ENCODE measurements around the gene TRIM47.
A peak's percentile ranks its signal among the peaks of the same experiment; 100 is the strongest.
"Not testable (repeated sequence)": the region's sequence is repeated elsewhere in the genome, so short reads cannot be mapped to it uniquely, and the experiment has no call there.

Gene TRIM47

DNA sequence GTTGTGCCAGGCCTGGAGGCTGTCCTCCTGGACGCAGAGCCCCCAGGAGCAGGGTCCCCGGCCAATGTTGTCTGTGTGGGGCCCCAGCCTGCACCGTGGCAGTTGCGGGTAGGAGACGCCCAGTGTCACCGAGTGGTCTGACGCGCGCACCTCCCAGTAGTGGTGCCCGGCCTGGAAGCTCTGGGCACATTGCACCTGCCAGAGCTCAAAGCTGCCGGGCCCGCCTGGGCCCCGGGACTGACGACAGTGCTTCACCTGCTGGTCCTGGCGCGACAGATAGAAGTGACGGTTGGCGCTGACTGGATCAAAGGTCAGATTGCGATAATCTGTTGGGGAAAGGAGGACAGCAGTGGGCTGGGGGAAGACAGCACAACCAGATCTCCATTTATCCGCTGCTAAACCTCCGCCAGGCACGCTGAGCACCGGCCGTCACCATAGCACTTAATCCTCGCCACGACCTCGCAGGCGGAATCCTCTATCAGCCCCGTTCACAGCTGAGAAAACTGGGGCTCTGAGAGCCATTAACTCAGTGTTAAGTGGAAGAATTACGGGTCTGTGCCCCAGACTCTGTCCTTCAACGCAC is 12.7 kb upstream of the TRIM47 start:
- peaks cover 27% of the 10 kb centered on the region for H3K4me1 Mint-ChIP-seq (ENCODE audit: low read depth)
- intact Hi-C loops (cut with micrococcal nuclease), result no loop called here
- peaks cover under 1% of the 10 kb centered on the region for H3K27me3 Mint-ChIP-seq
- H3K9me3 Mint-ChIP-seq, result no peaks in the 10 kb centered on the region
- no peak overlapping the region for H3K4me3 Mint-ChIP-seq
- H3K27ac Mint-ChIP-seq, result no peak overlapping the region
- H3K36me3 Mint-ChIP-seq (ENCODE audit: low read depth), result peaks cover 96% of the 10 kb centered on the region

DNA sequence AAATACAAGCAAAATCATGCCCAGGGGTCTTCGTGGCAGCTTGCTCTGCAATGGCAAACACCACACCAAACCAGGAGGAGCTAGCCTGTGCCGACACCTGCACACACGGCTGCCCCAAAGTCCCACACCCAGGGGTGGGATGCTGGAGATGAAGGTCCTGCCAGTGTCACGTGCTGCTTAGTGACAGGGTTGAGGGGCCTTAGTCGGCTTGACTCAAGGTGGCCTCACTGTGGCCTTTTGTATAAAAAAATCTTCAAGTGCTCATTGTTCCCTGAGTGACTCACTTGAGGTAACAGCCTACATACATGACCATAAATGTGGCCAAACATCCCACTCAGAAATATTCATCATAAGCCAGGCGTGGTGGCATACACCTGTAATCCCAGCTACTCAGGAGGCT is 11.1 kb upstream of the TRIM47 start:
- peaks cover 25% of the 10 kb centered on the region for H3K4me1 Mint-ChIP-seq (ENCODE audit: low read depth)
- H3K36me3 Mint-ChIP-seq (ENCODE audit: low read depth), result peaks cover 79% of the 10 kb centered on the region
- no peak overlapping the region for H3K27ac Mint-ChIP-seq
- no peak overlapping the region for H3K4me3 Mint-ChIP-seq
- intact Hi-C loops (cut with micrococcal nuclease), result no loop called here
- H3K9me3 Mint-ChIP-seq, result no peaks in the 10 kb centered on the region
- peaks cover 5% of the 10 kb centered on the region for H3K27me3 Mint-ChIP-seq

DNA sequence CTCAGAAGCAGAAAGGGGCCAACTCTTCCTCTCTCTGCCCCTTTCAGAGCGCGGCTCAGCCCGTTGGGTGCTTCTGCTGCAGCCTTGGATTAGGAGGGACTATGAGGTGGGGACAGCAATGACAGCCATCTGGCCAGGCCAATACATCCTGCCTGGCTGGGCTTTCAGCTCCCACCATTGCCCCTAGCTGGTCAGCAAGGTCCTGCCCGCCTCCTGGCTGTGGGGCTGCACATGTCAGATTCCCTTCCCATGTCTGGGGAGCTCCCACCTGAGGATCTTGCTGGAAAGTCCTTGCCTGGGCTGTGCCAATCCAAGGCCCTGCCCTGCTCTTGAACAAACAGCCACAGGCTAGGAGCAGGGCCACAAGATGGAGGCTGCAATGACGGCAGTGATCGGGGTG is 10.1 kb upstream of the TRIM47 start:
- H3K4me1 Mint-ChIP-seq (ENCODE audit: low read depth), result peaks cover 18% of the 10 kb centered on the region
- no peak overlapping the region for H3K27ac Mint-ChIP-seq
- H3K27me3 Mint-ChIP-seq, result peaks cover 5% of the 10 kb centered on the region
- H3K4me3 Mint-ChIP-seq, result no peak overlapping the region
- intact Hi-C loops (cut with micrococcal nuclease), result no loop called here
- H3K36me3 Mint-ChIP-seq (ENCODE audit: low read depth), result peaks cover 70% of the 10 kb centered on the region
- no peaks in the 10 kb centered on the region for H3K9me3 Mint-ChIP-seq

DNA sequence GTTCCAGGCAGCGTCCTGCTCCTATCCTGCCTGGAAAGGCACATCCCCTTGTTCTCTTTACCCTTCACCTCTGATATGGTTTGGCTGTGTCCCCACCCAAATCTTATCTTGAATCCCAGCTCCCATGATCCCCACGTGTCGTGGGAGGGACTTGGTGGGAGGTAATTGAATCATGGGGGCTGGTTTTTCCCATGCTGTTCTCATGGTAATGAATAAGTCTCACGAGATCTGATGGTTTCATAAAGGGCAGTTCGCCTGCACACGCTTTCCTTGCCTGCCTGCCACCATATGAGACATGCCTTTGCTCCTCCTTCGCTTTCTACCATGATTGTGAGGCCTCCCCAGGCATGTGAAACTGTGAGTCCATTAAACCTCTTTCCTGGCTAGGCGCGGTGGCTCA is 7.5 kb upstream of the TRIM47 start:
- H3K9me3 Mint-ChIP-seq; H3K4me3 Mint-ChIP-seq; intact Hi-C loops (cut with micrococcal nuclease): not testable (repeated sequence)
- Mint-ChIP-seq H3K27me3 (peaks cover 25% of the 10 kb centered on the region), H3K27ac (peak overlapping the region; percentile 35), H3K4me1 (ENCODE audit: low read depth) (peaks cover 33% of the 10 kb centered on the region), H3K36me3 (ENCODE audit: low read depth) (peaks cover 44% of the 10 kb centered on the region)

DNA sequence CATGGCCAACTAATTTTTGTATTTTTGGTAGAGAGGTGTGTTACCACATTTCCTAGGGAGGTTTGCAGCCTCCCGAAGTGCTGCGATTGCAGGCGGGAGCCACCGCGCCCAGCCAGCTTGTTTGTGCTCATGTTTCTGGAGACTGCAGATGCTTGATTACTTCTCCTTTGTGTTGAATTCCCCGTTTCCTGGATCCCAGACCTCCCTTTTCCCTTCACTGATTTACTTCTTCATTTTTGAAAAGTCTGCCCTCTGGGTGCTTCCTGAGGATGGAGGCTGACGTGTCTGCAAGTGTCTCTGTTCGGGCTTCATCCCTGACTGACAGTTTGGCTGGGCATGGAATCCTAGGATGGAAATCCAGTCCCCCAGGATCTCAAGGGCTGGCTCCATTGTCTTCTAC is 7.0 kb upstream of the TRIM47 start:
- Mint-ChIP-seq H3K4me3 (no peak overlapping the region), H3K9me3 (no peaks in the 10 kb centered on the region), H3K4me1 (ENCODE audit: low read depth) (peaks cover 33% of the 10 kb centered on the region), H3K27me3 (peaks cover 29% of the 10 kb centered on the region), H3K36me3 (ENCODE audit: low read depth) (peaks cover 39% of the 10 kb centered on the region), H3K27ac (peak overlapping the region; percentile 35)
- intact Hi-C loops (cut with micrococcal nuclease), result no loop called here

DNA sequence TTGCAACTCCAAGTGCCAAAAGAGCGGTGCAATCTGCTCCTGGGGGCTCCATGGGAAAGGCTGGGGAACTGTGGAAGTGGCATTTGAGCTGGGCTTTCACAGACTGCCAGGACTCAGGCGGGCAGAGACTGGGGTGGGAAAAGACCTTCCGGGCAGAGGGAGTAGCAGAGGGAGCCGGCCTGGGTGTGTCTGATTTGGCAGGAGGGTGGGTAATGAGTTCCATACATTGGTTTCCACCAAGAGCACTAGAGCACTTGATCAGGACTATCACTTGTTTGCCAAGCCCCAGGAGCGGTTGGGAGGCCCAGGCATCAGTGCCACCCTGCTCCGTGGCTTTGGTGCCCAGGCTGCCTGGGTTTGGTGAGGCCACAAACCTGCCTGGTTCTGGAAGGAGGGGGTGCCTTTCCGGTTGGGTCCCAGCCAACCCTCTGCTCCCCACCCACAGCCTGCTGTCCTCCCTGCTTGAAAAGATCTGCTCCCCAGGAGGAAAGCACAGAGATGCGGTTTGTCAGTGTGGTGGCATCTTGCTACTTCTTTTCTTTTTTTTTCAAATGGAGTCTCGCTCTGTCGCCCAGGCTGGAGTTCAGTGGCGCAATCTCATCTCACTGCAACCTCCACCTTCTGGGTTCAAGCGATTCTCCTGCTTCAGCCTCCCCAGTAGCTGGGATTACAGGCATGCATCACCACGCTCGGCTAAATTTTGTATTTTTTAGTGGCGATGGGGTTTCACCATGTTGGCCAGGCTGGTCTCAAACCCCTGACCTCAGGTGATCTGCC is 3.5 kb upstream of the TRIM47 start:
- no peaks in the 10 kb centered on the region for H3K9me3 Mint-ChIP-seq
- intact Hi-C loops (cut with micrococcal nuclease), result no loop called here
- peak overlapping the region; percentile 51 for H3K27ac Mint-ChIP-seq
- peaks cover 54% of the 10 kb centered on the region for H3K27me3 Mint-ChIP-seq
- H3K4me1 Mint-ChIP-seq (ENCODE audit: low read depth), result peaks cover 53% of the 10 kb centered on the region
- peaks cover 17% of the 10 kb centered on the region for H3K36me3 Mint-ChIP-seq (ENCODE audit: low read depth)
- H3K4me3 Mint-ChIP-seq, result peak overlapping the region; percentile 11

DNA sequence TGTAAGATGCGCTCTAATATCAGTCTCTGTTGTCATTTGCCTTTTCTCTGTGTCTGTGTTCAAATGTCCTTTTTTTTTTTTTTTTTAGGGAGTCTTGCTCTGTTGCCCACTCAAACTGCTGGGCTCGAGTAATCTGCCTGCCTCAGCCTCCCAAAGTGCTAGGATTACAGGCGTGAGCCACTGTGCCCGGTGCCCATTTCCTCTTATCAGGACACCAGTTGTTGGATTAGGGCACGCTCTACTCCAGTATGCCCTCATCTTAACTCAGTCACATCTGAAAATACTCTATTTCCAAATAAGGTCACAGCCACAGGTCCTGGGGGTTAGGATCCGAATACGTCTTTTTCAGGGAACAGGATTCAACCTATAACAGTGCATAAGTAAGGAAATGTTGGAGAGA is 1.9 kb upstream of the TRIM47 start:
- Mint-ChIP-seq H3K4me1 (ENCODE audit: low read depth) (peaks cover 59% of the 10 kb centered on the region), H3K4me3 (no peak overlapping the region), H3K36me3 (ENCODE audit: low read depth) (peaks cover 28% of the 10 kb centered on the region), H3K9me3 (no peaks in the 10 kb centered on the region), H3K27ac (no peak overlapping the region), H3K27me3 (peaks cover 68% of the 10 kb centered on the region)
- intact Hi-C loops (cut with micrococcal nuclease), result no loop called here

DNA sequence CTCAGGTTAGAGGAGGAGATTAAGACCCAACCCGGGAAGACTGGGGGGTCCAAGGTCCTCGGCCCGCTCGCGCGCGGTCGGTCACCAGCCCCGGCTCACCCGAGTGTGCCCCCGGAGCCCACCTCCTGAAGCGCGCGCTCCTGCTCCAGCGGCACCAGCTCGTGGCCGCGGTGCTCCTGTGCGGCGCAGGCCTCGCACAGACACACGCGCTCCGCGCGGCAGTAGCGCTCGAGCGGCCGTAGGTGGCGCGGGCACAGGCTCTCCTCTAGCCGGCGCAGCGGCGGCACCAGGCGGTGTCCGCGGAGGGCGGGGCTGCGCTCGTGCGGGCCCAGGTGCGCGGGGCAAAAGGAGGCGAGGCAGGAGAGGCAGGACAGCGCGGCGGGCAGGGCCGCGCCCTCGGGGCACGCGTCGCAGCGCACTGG is 618 bp downstream of the TRIM47 start:
- H3K4me1 Mint-ChIP-seq (ENCODE audit: low read depth), result peaks cover 64% of the 10 kb centered on the region
- peak overlapping the region; percentile 92 for H3K4me3 Mint-ChIP-seq
- peaks cover 74% of the 10 kb centered on the region for H3K27me3 Mint-ChIP-seq
- peak overlapping the region; percentile 95 for H3K27ac Mint-ChIP-seq
- intact Hi-C loops (cut with micrococcal nuclease), result no loop called here
- H3K36me3 Mint-ChIP-seq (ENCODE audit: low read depth), result peaks cover 47% of the 10 kb centered on the region
- H3K9me3 Mint-ChIP-seq, result no peaks in the 10 kb centered on the region

DNA sequence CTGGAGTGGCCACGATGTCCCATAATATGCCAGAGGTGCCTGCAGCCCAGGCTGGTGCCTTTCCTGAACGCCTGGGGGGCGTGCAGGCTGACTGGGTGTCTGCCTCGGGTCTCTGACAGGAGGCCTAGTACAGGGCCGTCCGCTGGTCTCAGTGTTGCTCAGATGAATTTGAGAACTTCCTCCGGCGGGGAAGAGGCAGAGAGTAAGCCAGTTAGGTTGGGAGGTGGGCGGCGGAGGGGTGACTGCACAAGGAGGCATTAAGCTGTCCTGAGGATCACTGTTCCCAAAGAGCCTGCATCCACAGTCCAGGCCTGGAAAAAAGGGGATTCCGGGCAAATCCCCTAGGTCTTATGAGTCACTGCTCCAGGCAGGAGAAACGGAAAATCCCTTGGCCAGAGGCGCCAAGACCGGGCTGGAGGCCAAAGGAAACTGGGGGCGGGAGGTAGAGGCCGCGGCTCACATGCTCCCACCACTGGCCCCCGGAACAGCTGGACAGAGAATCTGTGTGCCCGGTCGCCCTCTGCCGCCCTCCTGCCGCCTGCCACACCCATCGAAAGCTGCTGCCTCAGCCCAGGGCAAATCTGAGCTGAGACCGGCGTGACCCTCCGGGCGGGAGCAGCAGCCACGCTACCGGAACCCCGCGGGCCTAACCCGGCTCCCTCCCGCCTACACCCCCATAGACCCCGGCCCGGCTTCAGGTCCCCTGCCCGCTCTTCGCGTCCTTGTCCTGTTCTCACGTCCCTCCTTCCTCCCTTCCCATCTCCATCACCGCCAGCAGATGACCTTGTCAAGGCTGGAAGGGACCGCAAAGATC is 1.2 kb downstream of the TRIM47 start:
- H3K4me1 Mint-ChIP-seq (ENCODE audit: low read depth), result peaks cover 61% of the 10 kb centered on the region
- H3K27ac Mint-ChIP-seq, result peak overlapping the region; percentile 95
- peaks cover 68% of the 10 kb centered on the region for H3K27me3 Mint-ChIP-seq
- intact Hi-C loops (cut with micrococcal nuclease), result no loop called here
- peaks cover 47% of the 10 kb centered on the region for H3K36me3 Mint-ChIP-seq (ENCODE audit: low read depth)
- H3K9me3 Mint-ChIP-seq, result no peaks in the 10 kb centered on the region
- H3K4me3 Mint-ChIP-seq, result peak overlapping the region; percentile 92

DNA sequence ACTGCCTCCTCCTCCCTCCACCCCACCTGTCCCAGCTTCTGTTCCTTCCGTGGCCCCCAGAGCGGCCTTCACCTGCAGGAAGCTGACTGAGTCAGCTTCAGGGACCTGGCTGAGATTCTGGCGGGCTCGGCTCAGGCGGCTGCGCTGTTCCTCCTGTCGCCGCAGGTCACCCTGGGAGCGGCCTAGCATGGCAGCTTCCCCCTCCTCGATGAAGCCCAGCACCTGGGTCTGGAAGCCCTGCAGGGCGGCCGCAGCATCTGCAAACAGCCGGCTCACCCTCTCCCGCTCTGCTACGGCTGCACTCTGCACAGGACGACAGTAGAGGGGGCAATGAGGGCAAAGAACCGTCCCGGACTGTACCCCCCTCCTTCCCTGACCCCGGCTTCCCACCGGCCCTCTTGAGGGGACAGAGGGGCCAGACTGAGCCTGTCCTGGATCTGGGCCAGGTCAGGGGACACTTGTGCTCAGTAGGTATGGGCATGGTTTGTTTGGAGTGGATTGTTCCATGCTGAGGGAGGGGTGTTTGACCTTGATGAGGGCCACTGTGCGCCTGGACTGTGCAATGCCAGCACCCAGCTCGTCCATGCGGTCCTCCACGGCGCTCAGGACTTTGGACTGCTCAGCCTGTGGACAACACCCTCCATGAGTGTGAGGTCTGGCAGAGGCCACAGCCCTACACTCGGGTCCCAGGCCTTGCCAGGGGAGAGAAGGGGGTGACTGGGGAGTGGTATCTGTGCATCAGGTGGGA is 2.0 kb downstream of the TRIM47 start:
- peaks cover 55% of the 10 kb centered on the region for H3K4me1 Mint-ChIP-seq (ENCODE audit: low read depth)
- intact Hi-C loops (cut with micrococcal nuclease), result no loop called here
- H3K27ac Mint-ChIP-seq, result peak overlapping the region; percentile 95
- H3K4me3 Mint-ChIP-seq, result peak overlapping the region; percentile 92
- H3K36me3 Mint-ChIP-seq (ENCODE audit: low read depth), result peaks cover 47% of the 10 kb centered on the region
- no peaks in the 10 kb centered on the region for H3K9me3 Mint-ChIP-seq
- peaks cover 60% of the 10 kb centered on the region for H3K27me3 Mint-ChIP-seq

DNA sequence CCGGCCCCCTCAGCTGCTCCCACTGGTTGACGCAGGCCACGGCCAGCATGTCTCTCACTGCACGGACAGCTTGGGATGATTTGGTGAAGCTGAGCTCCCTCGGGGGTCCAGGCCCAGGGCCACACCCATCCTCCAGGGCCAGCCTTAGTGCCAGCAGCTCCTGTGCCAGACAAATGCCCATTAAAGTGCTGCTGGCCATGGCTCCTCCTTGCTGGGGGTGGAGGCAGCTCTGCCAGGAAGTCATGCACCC is 2.5 kb downstream of the TRIM47 start:
- intact Hi-C loops (cut with micrococcal nuclease), result no loop called here

DNA sequence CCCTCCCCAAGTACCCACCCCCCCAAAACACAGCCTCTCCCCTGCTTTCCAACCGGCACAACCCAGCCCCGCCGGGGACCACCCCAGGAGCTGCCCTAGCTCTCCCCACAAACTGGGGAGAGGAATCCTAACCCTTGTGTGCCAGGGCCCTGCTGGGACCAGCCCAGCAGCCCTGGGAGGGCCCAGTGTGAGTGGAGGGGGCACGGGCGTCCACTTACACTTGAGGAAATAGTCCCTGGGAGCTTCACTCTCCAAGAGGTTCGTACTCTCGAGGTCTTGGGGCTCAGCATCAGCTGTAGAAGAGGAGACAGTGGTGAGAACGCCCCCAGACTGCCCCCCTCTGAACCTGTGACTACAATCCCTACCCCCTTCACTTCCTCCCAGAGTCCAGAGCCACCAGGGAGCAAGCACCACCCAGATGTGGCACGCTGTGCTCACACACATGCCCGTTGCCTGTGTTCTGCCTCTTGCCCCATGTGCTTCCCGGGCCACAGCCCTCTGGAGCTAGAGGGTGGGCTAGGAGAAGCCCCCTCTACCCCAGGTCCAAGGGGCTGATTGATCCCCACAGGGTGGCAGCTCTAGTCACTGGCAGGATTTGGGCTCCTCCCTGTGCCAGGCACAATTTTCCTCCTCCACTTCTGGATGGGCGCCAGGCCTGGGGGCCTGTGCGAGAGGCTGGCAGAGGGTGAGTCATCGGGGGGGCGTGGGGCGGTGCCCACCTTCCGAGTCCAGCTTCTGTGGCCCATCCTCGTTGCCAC is 3.0 kb downstream of the TRIM47 start:
- peaks cover 54% of the 10 kb centered on the region for H3K4me1 Mint-ChIP-seq (ENCODE audit: low read depth)
- H3K27me3 Mint-ChIP-seq, result peaks cover 51% of the 10 kb centered on the region
- H3K36me3 Mint-ChIP-seq (ENCODE audit: low read depth), result peaks cover 47% of the 10 kb centered on the region
- peak overlapping the region; percentile 92 for H3K4me3 Mint-ChIP-seq
- intact Hi-C loops (cut with micrococcal nuclease), result no loop called here
- peak overlapping the region; percentile 95 for H3K27ac Mint-ChIP-seq
- no peaks in the 10 kb centered on the region for H3K9me3 Mint-ChIP-seq

More for the DNA sequence above, 2.5 kb downstream of the TRIM47 start:
- Mint-ChIP-seq H3K27ac (peak overlapping the region; percentile 95), H3K27me3 (peaks cover 56% of the 10 kb centered on the region), H3K36me3 (ENCODE audit: low read depth) (peaks cover 47% of the 10 kb centered on the region), H3K9me3 (no peaks in the 10 kb centered on the region), H3K4me3 (peak overlapping the region; percentile 92), H3K4me1 (ENCODE audit: low read depth) (peaks cover 54% of the 10 kb centered on the region)
